HG03097 (cell line): ENCODE data around the gene ZNF775.
A peak's percentile ranks its signal among the peaks of the same experiment; 100 is the strongest.

Source experiments
- ATAC-seq: cut with Tn5 transposase; IDR thresholded peaks from one replicate; pipeline ENCODE4 v1.9.1; 2021; ENCODE audit not compliant: unreplicated experiment, low FRiP score

ZNF775 gene

GRCh38 chr7:150399421-150400007 is 20.4 kb downstream of the ZNF775 start:
- ATAC-seq: no peak

DNA sequence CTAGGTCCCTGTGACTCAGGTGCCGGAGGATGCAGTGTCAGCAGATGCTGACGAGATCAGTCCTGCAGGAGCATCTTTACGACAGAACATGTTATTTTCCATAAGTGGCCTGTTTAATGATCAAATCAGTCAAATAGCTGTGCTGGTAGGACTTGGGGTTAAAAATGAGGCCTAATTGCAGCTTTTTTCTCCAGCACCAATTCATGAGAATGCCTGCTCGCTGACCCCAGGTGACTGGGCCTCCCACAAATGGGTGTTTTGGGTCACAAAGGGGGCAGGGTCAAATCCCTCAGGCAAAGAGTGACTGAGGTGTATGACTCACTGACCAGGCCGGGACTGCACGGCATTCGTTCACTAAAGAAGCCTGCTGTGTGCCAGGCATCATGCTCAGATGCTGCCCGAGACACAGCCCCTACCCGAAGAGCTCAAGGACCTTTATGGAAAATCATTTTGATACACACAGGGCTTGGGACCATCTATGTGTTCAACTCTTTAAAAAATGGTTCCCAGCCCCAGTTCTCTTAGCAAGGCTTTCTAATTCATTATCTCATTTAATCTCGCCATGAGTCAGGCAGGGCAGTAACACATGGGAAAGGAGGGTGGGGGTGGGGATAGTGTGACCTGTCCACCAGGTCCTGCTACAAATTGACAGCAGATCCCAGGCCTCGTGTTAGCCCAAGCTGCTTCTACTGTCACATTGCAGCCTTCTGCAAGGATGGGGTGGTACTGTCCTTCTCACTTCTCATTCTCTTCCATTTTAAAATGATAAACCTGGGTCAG is 21.1 kb downstream of the ZNF775 start:
- ATAC-seq: no peak

DNA sequence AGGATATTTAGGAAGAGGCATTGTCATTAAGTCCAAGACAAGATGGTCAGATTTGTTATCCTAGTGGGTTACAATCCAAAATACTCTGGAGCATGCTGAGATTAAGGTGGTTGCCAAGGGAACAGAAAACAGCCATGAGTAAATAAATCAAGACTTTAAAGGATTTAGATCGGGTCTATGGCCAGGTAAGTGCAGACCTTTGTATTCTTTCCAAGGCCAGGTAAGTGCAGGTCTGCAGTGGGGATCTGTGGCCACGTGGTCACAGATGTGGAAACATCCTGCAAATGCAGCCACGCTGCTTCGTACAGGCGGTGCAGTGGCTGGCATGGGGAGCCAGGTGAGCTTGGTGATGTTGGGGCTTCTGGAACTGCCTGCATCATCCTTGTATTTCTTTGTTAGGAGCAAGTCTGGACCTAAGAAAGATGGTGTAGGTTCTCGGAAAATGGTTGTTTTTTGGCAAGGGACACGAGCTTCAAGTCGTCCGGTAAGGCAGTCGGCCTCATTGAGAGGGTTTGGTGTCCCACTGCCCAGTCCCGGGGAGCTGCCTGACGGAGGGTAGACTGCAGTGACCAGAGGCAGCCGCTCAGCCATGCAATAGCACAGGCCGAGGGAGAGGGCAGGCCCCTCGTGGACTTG is 21.8 kb downstream of the ZNF775 start:
- ATAC-seq: no peak

DNA sequence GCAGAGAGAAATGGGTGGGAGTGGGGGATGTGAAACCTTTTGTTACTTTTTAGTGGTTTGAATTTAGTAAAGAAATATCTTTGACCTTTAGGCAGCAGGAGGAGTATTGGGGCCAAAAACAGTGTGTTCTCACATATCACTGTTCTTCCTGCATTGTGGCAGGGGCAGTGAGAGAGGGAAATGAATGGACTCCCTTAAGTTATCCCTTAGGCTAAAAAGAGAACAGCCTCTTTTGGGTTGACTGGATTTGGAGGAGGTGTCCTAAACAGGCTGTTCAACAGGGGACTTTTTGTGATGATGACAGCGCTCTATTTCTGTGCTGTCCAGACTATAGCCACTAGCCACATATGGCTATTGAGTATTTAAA is 22.3 kb downstream of the ZNF775 start:
- ATAC-seq: no peak

GRCh38 chr7:150401861-150402631 is 22.9 kb downstream of the ZNF775 start:
- ATAC-seq: no peak

DNA sequence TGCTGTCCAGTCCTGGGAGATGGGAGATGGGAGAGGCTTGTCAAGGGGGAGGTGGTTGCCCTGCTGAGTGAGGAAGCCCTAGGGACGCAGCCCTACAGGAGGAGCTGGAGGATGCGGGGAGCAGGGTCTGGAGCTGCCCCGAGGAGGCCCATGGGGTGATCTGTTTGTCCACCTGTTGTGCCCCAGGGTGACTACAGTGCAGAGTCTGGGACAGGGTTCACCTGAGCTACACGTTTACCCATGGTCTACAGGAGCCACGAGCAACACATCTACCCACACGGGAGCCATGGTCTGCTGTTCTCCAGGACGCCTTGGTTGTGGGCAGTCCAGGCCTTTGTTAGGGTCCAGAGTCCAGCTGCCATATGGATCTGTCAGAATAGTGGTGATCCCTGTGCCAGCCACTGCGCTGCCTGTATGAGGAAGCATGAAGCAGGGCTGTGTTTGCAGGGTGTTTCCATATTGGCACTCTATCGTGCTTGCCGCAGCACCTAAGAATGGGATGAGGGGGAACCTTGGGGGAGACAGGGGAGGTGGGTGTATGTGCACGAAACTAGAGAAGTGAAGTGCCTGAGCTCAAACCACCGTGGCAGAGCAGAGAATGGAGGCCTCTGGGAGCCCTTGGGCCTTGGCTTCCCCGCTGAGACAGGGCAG is 23.7 kb downstream of the ZNF775 start:
- no peak for ATAC-seq

- ATAC-seq: no peak
Measured at GRCh38 chr7:150403376-150404171, 24.4 kb downstream of the ZNF775 start.

- ATAC-seq: no peak
Measured at GRCh38 chr7:150404172-150404804, 25.2 kb downstream of the ZNF775 start.

DNA sequence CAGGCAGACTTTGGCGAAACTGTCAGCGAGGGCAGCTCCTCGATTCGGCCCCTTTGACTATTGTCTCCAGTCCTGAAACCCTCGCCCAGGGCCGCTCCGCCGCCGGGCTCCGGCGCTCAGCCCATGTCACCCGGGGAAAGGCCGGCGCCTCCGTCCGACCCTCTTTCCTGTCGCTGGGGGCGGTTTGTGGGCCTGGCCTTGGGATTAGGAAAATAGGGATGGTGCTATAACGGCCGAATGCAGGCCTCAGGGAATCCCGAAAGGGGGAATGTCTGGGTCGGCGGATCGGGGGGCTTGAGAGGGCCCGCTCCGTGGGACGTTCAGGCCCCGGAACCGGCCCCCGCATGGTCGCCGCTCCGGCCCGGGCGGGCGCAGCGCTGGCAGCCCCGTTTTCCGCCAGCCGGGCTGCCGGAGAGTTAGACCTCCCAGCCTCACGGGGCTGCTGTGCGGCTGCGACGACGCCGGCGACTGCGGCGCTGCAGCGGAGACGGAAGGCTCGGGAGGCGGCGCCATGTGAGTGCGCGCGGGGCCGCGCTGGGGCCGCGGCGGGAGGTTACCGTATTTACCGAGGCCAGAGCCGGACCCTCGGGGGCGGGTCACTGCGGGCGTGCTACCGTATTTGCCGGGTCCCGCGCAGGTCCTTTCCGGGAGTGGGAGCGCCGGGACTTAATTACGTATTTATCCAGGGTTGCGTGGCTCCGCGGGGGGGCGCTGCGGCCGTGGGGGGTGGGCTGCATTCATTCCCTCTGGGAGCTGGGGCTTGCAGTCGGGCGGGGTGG is 25.9 kb downstream of the ZNF775 start:
- peak; percentile 36 for ATAC-seq

GRCh38 chr7:150405584-150406311 is 26.6 kb downstream of the ZNF775 start:
- no peak for ATAC-seq

- ATAC-seq: no peak
Measured at GRCh38 chr7:150406312-150406566, 27.1 kb downstream of the ZNF775 start.

GRCh38 chr7:150406567-150407421 is 27.7 kb downstream of the ZNF775 start:
- ATAC-seq: peak; percentile 44

DNA sequence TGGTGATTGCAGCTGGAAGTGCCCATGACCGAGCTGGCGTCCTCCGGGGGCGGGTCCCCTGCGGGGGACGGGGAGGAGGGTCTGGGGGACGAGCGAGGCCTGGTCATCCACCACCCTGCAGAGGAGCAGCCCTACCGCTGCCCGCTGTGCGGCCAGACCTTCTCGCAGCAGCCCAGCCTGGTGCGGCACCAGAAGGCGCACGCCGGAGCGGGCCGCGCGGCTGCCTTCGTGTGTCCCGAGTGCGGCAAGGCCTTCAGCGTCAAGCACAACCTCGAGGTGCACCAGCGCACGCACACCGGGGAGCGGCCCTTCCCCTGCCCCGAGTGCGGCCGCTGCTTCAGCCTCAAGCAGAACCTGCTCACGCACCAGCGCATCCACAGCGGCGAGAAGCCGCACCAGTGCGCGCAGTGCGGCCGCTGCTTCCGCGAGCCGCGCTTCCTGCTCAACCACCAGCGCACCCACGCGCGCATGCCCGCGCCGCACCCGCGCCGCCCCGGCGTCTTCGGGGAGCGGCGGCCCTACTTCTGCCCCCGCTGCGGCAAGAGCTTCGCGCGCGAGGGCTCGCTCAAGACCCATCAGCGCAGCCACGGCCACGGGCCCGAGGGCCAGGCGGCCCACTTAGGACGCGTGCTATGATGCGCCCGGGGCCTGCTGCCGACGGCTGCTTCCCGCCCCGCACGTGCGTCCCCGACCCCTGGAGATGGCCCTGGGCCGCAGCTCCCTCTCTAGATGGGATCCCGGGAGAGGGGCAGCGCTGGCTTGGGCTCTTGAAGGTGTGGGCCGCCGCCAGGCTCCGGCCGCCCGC is 28.7 kb downstream of the ZNF775 start:
- ATAC-seq: no peak

- no peak for ATAC-seq
Measured at GRCh38 chr7:150408393-150409299, 29.5 kb downstream of the ZNF775 start.

DNA sequence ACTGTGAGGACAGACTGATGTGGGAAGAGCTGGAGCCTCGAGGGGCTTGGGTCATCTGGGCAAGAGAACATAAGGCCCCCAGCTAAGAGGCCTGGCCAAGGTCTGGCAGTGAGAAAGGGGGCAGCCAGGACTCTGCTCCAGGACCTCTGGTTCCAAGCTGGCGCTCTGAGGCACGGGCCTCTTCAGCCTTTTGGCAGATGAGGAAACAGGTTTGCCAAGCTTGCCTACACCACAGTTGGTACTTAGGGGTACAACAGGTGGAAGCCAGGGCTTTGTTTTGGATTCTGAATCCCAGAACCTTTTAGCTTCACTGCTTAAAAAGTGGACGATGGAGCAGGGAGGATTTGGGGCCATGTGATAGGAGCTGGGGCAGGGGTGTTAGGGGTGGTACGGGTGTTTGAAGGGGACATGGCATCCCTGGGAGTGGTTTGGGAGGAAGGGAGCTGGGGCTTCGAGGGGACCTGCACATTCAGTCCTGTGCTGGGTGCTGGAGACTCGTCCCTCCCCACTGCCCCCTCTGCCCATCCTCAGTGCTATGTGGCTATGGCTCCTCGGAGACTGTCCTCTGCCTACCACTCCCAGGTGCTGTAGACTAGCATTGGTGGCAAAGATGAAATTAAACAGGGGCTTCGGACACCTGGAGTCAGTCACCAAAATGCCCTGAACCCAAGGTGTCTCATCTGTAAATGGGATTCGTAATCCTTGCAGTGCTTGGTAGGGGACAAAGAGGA is 30.3 kb downstream of the ZNF775 start:
- no peak for ATAC-seq
